Body of pancreas (tissue), 4 donors: ENCODE results near the gene TRPM2.

Experiments
- POLR2A ChIP-seq, 3 donors: fragments of 450-650 bp; IDR thresholded peaks; one replicate each; pipeline ENCODE4 v1.6.1; 2016; ENCODE audit warnings: antibody characterized with exemption in 3 of 3, mild to moderate bottlenecking in 2 of 3
- TF ChIP-seq, protein P1 (sequence below), 7 experiments: fragments of 450-650 bp in 4 of 7; fragments of 200-600 bp in 3 of 7; sonication (generic) in 3 of 7; IDR thresholded peaks; one replicate each; pipeline ENCODE4 v1.5.1; 2016 to 2019; ENCODE audit warnings: antibody characterized with exemption in 7 of 7

DNA sequence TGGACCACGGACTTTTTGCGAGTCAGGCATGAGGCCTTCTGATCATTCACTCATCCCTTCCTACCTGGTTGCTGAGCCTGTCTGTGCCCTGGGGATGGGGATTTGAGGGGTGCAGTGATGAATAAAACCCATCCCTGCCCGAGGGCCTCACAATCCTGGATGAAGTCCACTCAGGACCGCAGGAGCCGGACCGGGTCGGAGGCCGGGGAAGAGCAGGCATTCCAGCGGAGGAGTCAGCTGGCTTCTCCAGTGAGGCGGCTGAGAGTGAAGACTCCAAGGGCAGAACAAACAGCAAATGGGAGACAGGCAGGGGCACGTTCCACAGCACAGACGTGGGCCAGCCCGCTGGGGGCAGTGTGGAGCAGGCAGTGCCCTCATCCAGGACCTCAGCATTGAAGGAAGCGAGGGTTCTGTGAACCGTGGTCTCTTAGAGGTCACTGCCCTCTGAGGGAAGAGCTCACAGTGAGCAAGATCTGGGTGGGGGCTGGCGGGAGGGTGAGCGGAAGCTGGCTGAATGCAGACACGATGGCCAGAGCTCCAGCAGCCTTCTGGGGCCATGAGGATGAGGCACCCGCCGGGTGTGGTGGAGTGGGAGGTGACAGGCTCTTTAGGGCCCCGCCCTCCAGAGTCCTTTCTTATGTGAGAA lies 91.0 kb downstream of the TRPM2 start:
- TF ChIP-seq POLR2A (IDR thresholded peaks at IDR 0.05): no peak
- TF ChIP-seq, protein P1, sequence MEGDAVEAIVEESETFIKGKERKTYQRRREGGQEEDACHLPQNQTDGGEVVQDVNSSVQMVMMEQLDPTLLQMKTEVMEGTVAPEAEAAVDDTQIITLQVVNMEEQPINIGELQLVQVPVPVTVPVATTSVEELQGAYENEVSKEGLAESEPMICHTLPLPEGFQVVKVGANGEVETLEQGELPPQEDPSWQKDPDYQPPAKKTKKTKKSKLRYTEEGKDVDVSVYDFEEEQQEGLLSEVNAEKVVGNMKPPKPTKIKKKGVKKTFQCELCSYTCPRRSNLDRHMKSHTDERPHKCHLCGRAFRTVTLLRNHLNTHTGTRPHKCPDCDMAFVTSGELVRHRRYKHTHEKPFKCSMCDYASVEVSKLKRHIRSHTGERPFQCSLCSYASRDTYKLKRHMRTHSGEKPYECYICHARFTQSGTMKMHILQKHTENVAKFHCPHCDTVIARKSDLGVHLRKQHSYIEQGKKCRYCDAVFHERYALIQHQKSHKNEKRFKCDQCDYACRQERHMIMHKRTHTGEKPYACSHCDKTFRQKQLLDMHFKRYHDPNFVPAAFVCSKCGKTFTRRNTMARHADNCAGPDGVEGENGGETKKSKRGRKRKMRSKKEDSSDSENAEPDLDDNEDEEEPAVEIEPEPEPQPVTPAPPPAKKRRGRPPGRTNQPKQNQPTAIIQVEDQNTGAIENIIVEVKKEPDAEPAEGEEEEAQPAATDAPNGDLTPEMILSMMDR (IDR thresholded peaks at IDR 0.05): no peak
